H1 (cell line): ENCODE results near the gene HFE. TPM values are rescaled to one million over a fixed set of nuclear protein-coding genes. Genes with fewer than 3 reads are reported as not detected.

ENCODE experiments used
- ASH2L ChIP-seq: fragments of 200-600, 300-600 bp; sonication (generic); IDR thresholded peaks from one replicate; pipeline ENCODE4 v1.7.1; 2017; ENCODE audit warnings: low read length
- BACH1 ChIP-seq: IDR thresholded peaks from 2 replicates; pipeline ENCODE4 v1.6.1; 2012; ENCODE audit warnings: low read length, improper control_type of control experiment
- BRCA1 ChIP-seq: IDR thresholded peaks from 2 replicates; pipeline ENCODE4 v1.6.1; 2012; ENCODE audit warnings: low read depth, low read length, improper control_type of control experiment
- CBX5 ChIP-seq: fragments of 300-800, 300-1000 bp; sonication (generic); IDR thresholded peaks from 2 replicates; pipeline ENCODE4 v1.7.1; 2016; ENCODE audit warnings: antibody characterized with exemption, low read length, low read depth
- CBX8 ChIP-seq: fragments of 300-800, 300-1000 bp; sonication (generic); IDR thresholded peaks from 2 replicates; pipeline ENCODE4 v1.7.1; 2016; ENCODE audit warnings: low read depth, low read length, borderline replicate concordance
- CEBPB ChIP-seq: IDR thresholded peaks from 2 replicates; pipeline ENCODE4 v1.6.1; 2012; ENCODE audit warnings: low read depth, low read length
- EGR1 ChIP-seq: IDR thresholded peaks from 2 replicates; pipeline ENCODE4 v1.6.1; 2011; ENCODE audit warnings: low read depth, low read length, borderline replicate concordance
- EZH2 ChIP-seq: fragments of 200-600 bp; sonication (generic); IDR thresholded peaks from 2 replicates; pipeline ENCODE4 v1.7.1; 2012; ENCODE audit warnings: low read depth, mild to moderate bottlenecking, moderate library complexity, low read length, inconsistent platforms; ENCODE audit not compliant: severe bottlenecking
- GTF2F1 ChIP-seq: IDR thresholded peaks from 2 replicates; pipeline ENCODE4 v1.6.1; 2012; ENCODE audit warnings: low read depth, low read length, improper control_type of control experiment, borderline replicate concordance
- HDAC6 ChIP-seq: IDR thresholded peaks from one replicate; pipeline ENCODE4 v1.7.1; 2012; ENCODE audit warnings: low read depth, mild to moderate bottlenecking, inconsistent platforms, low read length, moderate library complexity
- JUND ChIP-seq: IDR thresholded peaks from 2 replicates; pipeline ENCODE4 v1.6.1; 2011; ENCODE audit warnings: mild to moderate bottlenecking, improper control_type of control experiment, low read length
- NANOG ChIP-seq: IDR thresholded peaks from 2 replicates; pipeline ENCODE4 v1.6.1; 2011; ENCODE audit warnings: low read length, low read depth, mild to moderate bottlenecking, inconsistent platforms; ENCODE audit not compliant: insufficient read depth, poor library complexity, severe bottlenecking
- NRF1 ChIP-seq: IDR thresholded peaks from 2 replicates; pipeline ENCODE4 v1.6.1; 2011; ENCODE audit warnings: mild to moderate bottlenecking, low read depth, low read length, improper control_type of control experiment
- PHF8 ChIP-seq: fragments of 200-600 bp; sonication (generic); conservative IDR thresholded peaks from 2 replicates; pipeline ENCODE4 v1.7.1; 2012; ENCODE audit warnings: low read depth, mild to moderate bottlenecking, inconsistent platforms, low read length, moderate library complexity
- POLR2A ChIP-seq, 2 experiments: IDR thresholded peaks; 1 replicate in 1 of 2; 2 replicates in 1 of 2; pipeline ENCODE4 v1.6.1; 2011; ENCODE audit warnings: low read depth in 2 of 2, low read length in 2 of 2, mild to moderate bottlenecking in 2 of 2; ENCODE audit errors: control extremely low read depth in 1 of 2
- RFX5 ChIP-seq: IDR thresholded peaks from 2 replicates; pipeline ENCODE4 v1.6.1; 2011; ENCODE audit warnings: low read depth, low read length, improper control_type of control experiment, borderline replicate concordance
- RXRA ChIP-seq: IDR thresholded peaks from 2 replicates; pipeline ENCODE4 v1.6.1; 2011; ENCODE audit warnings: low read depth, mild to moderate bottlenecking, low read length, moderate library complexity; ENCODE audit not compliant: insufficient read depth
- SAP30 ChIP-seq: fragments of 300-600 bp; sonication (generic); IDR thresholded peaks from 2 replicates; pipeline ENCODE4 v1.7.1; 2012; ENCODE audit warnings: low read length, moderate library complexity, mild to moderate bottlenecking, inconsistent platforms; ENCODE audit not compliant: insufficient read depth, insufficient replicate concordance
- SIRT6 ChIP-seq: IDR thresholded peaks from one replicate; pipeline ENCODE4 v1.7.1; 2012; ENCODE audit warnings: low read length, inconsistent platforms
- SIX5 ChIP-seq: IDR thresholded peaks from 2 replicates; pipeline ENCODE4 v1.6.1; 2011; ENCODE audit warnings: mild to moderate bottlenecking, low read depth, low read length
- SP1 ChIP-seq: IDR thresholded peaks from 2 replicates; pipeline ENCODE4 v1.6.1; 2011; ENCODE audit warnings: low read depth, low read length
- SRF ChIP-seq: IDR thresholded peaks from 2 replicates; pipeline ENCODE4 v1.6.1; 2011; ENCODE audit warnings: mild to moderate bottlenecking, low read depth, low read length, moderate library complexity
- SUZ12 ChIP-seq: fragments of 200-600 bp; sonication (generic); IDR thresholded peaks from 2 replicates; pipeline ENCODE4 v1.6.1; 2012; ENCODE audit warnings: mild to moderate bottlenecking, inconsistent platforms, low read length, moderate library complexity, mixed read lengths
- TAF7 ChIP-seq: optimal IDR thresholded peaks from 2 replicates; pipeline ENCODE3; 2011; ENCODE audit warnings: low read depth, mild to moderate bottlenecking, inconsistent platforms, low read length, moderate library complexity, borderline replicate concordance
- ZNF274 ChIP-seq: IDR thresholded peaks from 2 replicates; pipeline ENCODE4 v1.7.0; 2012; ENCODE audit warnings: low read length, borderline replicate concordance; ENCODE audit errors: extremely low read depth
- polyA plus RNA-seq, 7 experiments: library from polyadenylated mRNA; depleted of rRNA in 3 of 7; stranded (reverse) in 5 of 7; unstranded in 2 of 7; fragments of >200 nt in 5 of 7; fragments of 200-250 nt in 2 of 7; gene quantifications; 1 replicate in 5 of 7; 2 replicates in 1 of 7; 4 replicates in 1 of 7; pipeline versions ENCODE4 v1.2.1 to v1.2.3, GENCODE V29; 2011 to 2013; ENCODE audit warnings: missing spikeins in 2 of 7, mixed read lengths in 2 of 7
- total RNA-seq: library from RNA; stranded (reverse); fragmentation: NEBNext Ultra II Directional; extraction: Animal tissue kit (Norgen Biotek cat#: 25700); gene quantifications from 2 replicates; pipeline ENCODE4 v1.2.1, GENCODE V29; 2021

HFE gene
- total and polyA plus RNA-seq, 2 of the 8 experiments (the other 6 are each of a cell fraction or from before 2014, with no cell fraction given), result 1.6 to 2.0 TPM

DNA sequence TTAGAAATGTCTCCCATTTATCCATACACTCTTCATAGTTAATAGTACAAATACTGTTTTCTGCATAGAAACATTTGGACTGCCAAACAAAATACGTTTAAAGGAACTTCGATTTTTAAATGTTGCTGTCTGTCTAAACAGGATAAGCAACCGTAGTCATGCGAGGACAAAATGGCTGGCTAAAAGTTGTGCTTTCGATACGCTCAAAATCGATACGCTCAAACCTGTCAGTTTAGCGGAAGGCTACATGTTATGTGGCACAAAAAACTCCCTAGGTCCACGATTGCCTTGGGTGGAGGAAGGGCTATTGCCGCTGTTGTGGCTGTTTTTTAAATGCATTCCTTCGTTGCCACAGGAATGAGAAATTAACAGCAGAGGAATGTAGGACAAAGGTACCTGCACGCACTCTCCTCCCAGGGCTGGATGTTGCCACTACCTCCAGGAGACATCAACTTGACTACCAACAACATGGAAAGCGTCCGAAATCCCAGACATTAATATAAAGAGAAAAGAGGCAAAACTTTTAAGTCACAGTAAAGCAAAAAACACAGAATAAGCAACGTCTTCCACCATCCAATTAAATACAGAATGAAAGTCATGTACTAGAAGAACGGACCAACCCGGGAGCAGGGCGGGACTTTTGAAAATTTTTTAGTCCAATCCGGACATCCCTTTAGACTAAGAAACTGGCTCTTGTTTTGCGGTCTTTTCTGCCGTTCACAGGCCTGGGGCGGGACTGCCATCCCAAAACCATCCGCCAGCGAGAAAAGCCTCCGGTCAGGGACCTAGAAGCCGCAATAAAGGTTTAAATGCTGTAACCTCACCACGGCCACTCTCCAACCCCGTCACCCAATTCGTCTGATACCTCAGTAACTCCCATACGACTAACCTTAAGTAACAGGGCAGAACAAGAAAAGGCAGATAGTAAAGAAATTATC, 32.2 kb upstream of the HFE start (continued):
- no peak; the same call in none of the 2 replicates for TF ChIP-seq GTF2F1
- TF ChIP-seq BRCA1, result no peak
- no peak for TF ChIP-seq RFX5
- peak; percentile 35 for TF ChIP-seq SIRT6
- TF ChIP-seq SP1, result peak; percentile 79; the same call in 1 of the 2 replicates
- no peak for TF ChIP-seq PHF8
- no peak for TF ChIP-seq CBX5
- TF ChIP-seq NANOG, result no peak
- no peak for TF ChIP-seq HDAC6
- TF ChIP-seq SAP30, result no peak
- TF ChIP-seq ASH2L, result no peak
- no peak for TF ChIP-seq EZH2
- no peak for TF ChIP-seq SRF
- TF ChIP-seq POLR2A (IDR thresholded peaks at IDR 0.05; ENCODE audit: control extremely low read depth in 1 of 2, low read depth in 2 of 2, low read length in 2 of 2), result peak; percentile 95 to 97
- no peak for TF ChIP-seq SUZ12
- no peak for TF ChIP-seq RXRA
- no peak for TF ChIP-seq SIX5
- TF ChIP-seq EGR1, result no peak; the same call in 1 of the 2 replicates
- peak; percentile 0; the same call in 1 of the 2 replicates for TF ChIP-seq NRF1
- TF ChIP-seq JUND, result no peak
- TF ChIP-seq TAF7, result peak; percentile 41
- no peak for TF ChIP-seq CBX8
- no peak for TF ChIP-seq BACH1
- no peak for TF ChIP-seq CEBPB
- TF ChIP-seq ZNF274, result no peak
